ENCODE measurements around the gene CAMP.

GRCh38 chr3:48241796-48242455 lies 18.6 kb downstream of the CAMP start:
- TF ChIP-seq CTCF (IDR thresholded peaks at IDR 0.05): no peak
- no peak for TF ChIP-seq POLR2A (IDR thresholded peaks at IDR 0.05; ENCODE audit: low read depth)
- TF ChIP-seq POLR2AphosphoS5 (IDR thresholded peaks at IDR 0.05): peak in 1 of 2 donors; percentile 16

All from esophagus muscularis mucosa (tissue), 3 donors.